CD4-positive, alpha-beta T cell treated with Interleukin-12 subunit alpha and Interleukin-12 subunit beta, for 1 hour (primary cell): ENCODE results near the gene ZMYND19.
"Not testable (repeated sequence)": the region's sequence is repeated elsewhere in the genome, so short reads cannot be mapped to it uniquely, and the experiment has no call there.

Source experiments
- DNase-seq: peaks from one replicate; pipeline ENCODE4 v3.0.0-alpha.2; 2020

The ZMYND19 gene

DNA sequence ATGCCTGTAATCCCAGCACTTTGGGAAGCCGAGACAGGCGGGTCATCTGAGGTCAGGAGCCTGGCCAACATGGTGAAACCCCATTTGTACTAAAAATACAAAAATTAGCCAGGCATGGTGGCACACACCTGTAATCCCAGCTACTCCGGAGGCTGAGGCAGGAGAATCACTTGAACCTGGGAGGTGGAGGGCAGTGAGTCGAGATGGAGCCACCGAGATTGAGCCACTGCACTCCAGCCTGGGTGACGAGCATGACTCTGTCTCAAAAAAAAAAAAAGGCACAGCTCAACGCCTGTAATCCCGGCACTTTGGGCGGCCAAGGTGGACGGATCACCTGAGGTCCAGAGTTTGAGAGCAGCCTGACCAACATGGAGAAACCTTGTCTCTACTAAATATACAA lies 36.7 kb downstream of the ZMYND19 start:
- DNase-seq, result not testable (repeated sequence)

DNA sequence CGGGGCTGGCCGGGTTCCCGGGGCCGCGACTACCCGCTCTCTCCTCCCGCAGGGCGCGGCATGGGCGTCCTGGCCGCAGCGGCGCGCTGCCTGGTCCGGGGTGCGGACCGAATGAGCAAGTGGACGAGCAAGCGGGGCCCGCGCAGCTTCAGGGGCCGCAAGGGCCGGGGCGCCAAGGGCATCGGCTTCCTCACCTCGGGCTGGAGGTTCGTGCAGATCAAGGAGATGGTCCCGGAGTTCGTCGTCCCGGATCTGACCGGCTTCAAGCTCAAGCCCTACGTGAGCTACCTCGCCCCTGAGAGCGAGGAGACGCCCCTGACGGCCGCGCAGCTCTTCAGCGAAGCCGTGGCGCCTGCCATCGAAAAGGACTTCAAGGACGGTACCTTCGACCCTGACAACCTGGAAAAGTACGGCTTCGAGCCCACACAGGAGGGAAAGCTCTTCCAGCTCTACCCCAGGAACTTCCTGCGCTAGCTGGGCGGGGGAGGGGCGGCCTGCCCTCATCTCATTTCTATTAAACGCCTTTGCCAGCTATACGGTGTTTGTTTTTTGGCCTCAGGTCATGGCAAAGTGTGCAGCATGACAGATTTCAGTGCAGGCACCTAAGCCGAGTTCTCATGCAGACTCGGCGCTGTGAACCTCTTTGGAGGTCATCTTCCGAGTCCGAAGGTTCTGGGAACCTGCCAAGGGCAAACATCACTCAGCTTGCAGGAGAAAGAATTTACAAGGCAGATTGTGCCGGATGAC lies 38.1 kb downstream of the ZMYND19 start:
- no peak for DNase-seq

DNA sequence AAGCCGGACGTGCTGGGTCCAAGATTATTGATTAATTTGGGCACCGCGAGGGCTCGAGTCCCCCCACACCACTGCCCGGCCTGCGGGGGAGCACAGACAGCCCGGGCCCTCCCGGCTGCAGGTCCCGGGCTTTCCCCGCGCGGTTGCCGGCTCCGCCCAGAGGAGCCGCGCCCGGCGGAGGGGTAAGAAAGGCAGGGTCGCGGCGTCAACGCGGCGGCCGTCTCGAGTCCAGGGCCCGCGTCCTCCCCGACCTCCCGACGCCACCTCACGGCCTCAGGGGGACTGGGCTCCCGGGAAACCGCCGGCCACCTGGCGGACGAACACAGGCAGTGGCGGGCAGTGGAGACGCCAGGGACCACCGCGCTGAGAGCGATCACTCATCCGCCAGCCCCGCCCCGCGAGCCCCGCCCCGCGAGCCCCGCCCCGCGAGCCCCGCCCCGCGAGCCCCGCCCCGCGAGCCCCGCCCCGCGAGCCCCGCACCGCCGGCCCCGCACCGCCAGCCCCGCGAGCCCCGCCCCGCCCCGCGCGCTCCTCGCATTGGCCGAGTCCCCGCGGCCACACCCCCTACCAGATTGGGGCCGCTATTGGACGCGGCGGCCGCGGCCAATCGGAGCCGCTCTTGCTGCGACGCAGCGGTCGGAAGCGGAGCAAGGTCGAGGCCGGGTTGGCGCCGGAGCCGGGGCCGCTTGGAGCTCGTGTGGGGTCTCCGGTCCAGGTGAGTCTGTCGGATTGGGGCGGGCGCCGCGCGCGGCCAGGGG lies 38.9 kb downstream of the ZMYND19 start, which contains the start of gene MRPL41:
Gene MRPL41, plus strand, starts transcription at position 616 of the 758 bp plus-strand sequence. CDS start 203 bp downstream, outside the sequence.
- peak; percentile 92 for DNase-seq

DNA sequence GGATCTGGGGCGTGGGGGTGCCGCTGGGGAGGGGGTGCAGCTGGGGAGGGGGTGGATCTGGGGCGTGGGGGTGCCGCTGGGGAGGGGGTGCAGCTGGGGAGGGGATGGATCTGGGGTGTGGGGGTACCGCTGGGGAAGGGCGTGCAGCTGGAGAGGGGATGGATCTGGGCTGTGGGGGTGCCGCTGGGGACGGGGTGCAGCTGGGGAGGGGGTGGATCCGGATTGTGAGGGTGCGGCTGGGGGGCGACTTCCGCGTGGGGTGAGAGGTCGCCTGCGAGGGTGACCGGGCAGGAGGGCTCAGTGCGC lies 39.4 kb downstream of the ZMYND19 start:
- DNase-seq, result not testable (repeated sequence)

DNA sequence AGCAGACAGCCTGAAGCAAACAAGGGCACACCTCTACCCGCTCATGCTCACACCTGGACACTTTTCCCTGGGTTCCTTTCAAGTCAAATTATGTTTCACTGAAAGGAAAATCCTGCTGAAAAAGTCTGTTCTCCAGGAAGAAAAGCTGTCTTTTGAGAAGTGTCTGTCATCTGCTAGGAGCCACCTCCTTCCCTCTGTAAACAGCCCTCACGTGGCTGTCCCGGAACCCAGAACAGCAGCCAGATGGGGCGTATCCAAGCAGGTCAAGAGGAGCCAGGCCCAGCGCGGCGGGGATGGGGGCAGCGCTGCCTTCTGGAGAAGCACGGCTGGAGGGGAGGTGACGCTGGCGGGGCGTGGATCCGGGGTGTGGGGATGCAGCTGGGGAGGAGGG lies 40.1 kb downstream of the ZMYND19 start, which contains the start of gene PNPLA7:
Gene PNPLA7, minus strand, starts transcription at position 172 of the 391 bp plus-strand sequence. CDS start 205 bp downstream, outside the sequence.
- peak; percentile 58 for DNase-seq

DNA sequence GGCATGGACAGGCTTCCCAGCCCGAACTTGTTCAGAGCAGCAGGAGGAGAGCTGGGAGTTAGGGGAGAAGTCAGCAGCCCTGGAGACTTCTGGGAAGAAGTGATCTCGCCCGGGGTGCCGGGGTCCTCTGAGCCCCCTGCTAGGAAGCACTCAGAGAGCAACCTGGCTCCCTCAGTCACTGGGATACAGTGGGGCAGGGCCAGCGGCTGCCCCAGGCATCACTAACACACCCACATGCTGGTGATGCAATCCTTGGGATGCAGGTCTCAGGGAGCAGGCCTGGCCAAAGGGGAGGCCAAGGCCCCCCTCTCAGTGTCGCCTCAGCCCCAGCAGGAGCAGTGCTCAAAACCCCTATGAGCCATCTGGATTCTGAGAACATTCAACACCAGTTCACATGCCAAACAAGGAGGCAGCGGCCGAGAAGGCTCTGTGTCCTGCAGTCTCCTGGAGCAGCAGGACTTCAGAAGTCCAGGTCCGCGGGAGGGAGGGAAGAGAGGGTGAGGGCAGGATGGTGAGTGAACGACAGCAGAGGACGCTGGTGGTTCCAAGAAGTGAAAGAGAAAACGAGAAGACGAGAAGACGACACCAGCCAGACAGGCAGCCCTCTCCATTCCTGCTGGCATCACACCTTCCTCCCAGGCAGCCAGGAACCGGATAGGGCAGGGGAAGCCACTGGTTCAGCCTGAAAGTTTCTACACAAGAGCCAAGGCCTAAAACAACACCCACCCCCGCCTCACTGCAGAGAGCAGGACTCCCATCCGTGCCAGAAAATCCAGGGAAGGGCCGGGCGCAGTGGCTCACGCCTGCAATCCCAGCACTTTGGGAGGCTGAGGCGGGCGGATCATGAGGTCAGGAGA lies 42.4 kb downstream of the ZMYND19 start:
- no peak for DNase-seq

DNA sequence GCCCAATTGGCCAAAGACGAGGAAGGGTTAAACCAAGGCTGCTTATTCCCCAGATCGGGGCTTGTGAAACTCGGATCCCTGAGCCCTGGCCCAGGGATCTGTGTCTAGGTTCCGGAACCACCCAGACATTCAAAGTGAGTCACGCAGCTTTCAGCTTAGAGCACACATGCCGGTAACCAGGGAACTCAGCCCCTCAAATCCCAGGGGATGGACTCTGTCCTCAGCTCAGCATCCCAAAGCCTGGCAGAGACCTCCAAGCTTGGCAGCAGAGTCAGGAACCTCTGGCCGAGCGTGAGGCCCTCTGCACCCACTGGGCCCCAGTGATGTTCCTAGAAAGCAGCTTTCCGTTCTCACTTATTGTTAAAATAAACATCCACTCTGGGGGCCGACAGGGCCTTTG lies 45.2 kb downstream of the ZMYND19 start:
- DNase-seq, result no peak

DNA sequence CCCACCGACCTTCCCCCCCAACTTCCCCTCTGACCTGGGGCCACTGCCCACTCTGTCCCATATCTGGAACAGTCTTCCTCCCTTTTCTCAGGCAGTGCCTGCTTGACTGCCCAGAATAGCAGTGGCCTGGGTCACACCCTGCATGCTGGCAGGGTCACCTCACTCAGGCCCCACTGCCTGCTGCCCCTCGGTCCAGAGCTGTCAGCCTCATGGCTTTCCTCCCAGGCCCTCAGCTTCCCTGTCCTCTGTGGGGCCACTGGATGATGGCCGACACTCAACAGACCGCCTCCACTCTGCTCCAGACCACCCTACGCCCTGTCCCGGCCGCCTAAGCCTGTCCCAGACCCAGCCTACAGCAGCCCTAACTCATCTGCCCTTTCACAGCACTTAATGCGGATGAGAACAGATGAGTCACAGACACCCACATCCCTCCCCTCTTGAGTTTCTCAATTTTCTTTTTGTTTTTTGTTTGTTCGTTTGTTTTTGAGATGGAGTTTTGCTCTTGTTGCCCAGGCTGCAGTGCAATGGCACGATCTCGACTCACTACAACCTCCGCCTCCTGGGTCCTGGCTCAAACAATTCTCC lies 46.0 kb downstream of the ZMYND19 start:
- no peak for DNase-seq

DNA sequence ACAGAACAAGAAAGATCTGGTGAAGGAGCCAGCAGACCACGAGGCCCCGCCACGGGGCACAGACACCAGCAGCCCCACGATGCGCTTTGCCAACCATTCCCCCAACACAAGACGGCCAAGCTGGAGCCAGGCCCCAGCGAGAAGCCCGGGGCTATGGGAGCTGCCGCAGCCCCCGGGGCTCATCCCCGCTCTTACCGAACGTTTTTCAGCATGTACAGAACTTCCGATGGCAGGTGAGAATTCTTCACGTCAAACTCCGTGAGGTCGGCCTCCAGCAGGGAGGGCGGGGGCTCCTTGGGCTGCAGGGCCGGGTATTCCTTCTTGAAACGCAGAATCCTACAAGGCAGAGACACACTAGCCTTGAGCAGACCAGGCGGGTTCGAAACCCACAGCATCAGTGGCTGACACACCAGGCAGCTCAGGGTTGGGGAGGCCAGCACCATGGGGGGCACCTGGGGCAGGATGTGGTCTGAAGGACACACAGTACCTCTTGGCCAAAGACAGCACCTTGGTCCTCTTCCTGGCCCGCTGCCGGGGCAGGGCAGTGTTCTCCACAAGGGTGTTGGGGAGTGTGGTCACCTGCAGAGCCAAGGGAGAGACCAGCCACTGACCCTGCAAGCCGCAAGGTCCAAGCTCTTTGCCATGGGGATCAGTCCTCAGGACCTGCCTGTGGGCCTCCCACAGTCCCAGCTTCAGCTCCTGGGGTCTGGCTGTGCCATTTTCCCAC lies 46.9 kb downstream of the ZMYND19 start:
- no peak for DNase-seq

DNA sequence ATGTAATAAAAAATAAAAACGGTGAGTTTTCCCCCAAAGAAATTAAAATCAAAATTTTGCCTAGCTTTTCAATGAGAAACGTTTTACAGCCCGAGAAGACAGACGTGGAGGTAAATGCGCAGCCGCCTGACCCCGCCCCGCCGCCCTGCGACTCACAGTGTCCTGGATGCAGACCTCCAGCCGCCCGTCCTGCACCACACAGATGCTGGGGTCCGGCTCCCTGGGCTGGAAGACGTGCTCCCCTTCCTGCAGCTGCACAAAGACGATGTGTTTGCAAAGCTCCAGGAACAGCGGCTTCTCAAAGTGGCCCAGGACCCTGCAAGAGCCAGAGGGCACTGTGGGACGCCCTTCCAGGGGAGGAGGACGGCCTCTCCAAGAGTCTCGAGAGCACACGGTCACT lies 47.8 kb downstream of the ZMYND19 start:
- DNase-seq, result no peak

DNA sequence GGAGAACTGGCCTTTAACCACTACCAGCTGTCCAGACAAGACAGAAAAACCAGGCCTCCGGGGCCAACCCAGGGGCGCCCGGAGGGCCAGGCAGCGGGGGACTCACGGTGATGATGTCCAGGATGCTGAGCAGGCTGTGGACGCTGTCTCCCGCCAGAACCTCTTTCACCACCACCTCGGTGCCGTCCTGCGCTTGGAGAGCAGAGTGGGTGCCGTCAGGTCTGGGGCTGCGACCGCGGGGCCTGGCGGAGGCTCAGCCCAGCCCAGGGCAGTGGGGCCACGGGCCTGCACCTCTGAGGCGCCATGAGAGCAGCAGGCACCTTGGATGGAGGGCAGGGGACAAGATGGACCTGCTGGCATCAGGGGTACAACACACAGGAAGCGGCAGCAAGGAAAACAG lies 49.8 kb downstream of the ZMYND19 start:
- DNase-seq, result no peak

DNA sequence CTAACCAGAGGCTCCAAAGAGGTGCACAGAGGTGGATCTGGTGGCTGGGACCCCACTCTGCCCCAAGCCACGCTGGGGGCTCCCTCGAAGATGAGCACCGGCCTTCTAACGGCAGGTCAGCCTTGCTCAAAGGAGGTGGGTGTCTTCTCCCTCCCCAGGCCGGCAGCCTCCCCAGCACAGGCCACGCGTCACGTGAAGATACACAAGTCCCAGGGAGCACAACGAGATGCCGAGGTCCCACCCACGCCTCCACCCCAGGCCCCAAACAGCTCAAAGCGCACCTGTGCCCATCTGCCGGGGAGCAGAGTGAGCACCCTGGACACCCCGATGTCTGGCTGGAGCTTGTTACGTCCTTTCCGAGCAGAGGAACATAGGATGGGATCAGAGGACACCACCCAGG lies 52.3 kb downstream of the ZMYND19 start:
- no peak for DNase-seq

DNA sequence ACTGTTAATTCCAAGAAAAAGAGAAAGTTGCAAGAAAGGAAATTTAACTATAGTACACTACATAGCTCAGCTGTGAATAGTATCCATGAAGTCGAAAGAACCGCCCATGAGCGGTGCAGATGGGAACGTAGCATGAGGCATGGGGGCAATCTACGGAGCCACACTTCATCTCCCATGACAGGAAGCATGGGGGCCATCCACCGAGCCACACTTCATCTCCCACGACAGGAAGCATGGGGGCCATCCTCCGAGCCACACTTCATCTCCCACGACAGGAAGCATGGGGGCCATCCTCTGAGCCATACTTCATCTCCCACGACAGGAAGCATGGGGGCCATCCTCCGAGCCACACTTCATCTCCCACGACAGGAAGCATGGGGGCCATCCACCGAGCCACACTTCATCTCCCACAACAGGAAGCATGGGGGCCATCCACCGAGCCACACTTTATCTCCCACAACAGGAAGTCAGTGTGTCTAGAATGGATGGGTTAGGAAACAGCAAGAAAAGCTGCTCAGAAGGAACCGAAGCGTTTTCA lies 53.6 kb downstream of the ZMYND19 start:
- DNase-seq, result not testable (repeated sequence)

DNA sequence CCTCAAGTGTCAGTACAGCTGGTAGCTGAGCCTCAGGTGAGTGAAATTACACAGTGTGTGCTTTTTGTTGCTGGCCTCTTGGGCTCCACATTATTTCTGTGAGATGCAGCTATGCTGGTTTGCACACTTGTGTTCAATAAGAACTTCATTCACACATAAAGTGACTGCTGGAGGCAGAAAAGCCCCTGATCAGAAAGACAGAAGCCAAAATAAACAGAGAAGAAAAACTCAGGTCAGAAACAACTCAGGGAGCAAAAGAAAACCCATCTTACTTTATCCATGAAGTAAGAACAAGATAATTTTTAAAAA lies 55.2 kb downstream of the ZMYND19 start:
- no peak for DNase-seq

DNA sequence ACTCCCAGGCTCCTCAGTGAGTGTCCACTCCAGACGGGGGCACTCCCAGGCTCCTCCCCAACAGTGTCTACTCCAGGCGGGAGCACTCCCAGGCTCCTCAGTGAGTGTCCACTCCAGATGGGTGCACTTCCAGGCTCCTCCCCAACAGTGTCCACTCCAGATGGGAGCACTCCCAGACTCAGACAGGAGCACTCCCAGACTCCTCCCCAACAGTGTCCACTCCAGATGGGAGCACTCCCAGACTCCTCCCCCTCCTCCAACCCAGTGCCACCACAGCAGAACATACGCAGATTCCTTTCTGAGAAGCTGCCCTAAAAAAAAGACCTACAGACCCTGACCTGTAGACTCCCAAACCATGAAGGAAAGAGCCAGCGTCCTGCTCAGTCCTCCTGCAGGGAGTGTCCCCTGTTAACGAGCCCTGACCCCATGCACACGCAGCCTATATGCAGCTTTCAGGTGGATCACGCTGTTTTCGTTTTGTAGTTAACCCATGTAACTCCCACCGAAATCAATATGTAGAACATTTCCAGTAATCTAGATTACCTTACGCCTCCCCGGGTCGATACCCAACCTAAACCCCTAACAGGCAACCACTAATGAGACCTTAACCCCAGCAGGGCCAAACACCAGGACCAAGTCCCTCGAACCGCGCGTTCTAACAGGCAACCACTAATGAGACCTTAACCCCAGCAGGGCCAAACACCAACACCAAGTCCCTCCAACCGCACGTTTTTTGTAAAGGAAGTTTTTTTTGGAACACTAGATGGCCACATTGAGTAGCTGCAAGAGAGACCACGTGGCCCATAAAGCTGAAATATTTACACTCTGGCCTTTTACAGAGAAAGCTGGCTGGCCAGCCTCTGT lies 55.8 kb downstream of the ZMYND19 start:
- DNase-seq, result peak; percentile 46

DNA sequence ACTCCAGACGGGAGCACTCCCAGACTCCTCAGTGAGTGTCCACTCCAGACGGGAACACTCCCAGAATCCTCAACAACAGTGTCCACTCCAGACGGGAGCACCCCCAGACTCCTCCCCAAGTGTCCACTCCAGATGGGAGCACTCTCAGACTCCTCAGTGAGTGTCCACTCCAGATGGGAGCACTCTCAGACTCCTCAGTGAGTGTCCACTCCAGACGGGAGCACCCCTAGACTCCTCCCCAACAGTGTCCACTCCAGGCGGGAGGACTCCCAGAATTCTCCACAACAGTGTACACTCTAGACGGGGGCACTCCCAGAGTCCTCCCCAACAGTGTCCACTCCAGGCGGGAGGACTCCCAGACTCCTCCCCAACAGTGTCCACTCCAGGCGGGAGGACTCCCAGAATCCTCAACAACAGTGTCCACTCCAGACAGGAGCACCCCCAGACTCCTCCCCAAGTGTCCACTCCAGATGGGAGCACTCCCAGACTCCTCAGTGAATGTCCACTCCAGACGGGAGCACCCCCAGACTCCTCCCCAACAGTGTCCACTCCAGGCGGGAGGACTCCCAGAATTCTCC lies 57.3 kb downstream of the ZMYND19 start:
- not testable (repeated sequence) for DNase-seq
